ENCODE results near the gene CREB3L2.

DNA sequence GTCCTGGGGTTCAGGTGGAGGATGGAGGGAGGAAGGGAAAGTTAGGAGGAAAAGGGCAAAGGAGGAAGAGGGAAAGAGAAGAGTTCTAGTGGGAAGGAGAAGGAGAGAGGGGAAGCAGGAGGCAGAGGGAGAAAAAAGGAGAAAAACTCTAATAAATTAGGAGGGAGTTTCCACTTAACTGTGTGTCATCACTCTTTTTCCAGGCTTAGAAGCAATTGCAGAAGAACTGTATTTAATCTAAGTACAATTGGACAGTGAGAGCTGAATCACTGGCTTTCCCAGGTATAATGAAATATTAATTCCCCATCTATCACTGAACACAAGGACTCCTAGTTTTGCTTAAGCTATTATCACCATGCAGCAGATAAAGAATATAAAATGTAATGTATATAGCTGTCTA, 76.8 kb downstream of the CREB3L2 start:
- TF ChIP-seq SP1 (IDR thresholded peaks at IDR 0.05) (no peak), FOXK2 (IDR thresholded peaks at IDR 0.05) (no peak), CTBP1 (IDR thresholded peaks at IDR 0.05; ENCODE audit: borderline replicate concordance) (no peak), ARNT (IDR thresholded peaks at IDR 0.05) (no peak), SUZ12 (IDR thresholded peaks at IDR 0.05) (no peak), ZNF384 (IDR thresholded peaks at IDR 0.05) (no peak), NFRKB (IDR thresholded peaks at IDR 0.05) (no peak), BHLHE40 (IDR thresholded peaks at IDR 0.05; ENCODE audit: borderline replicate concordance) (no peak), FOXA1 (IDR thresholded peaks at IDR 0.05) (no peak), L3MBTL2 (conservative IDR thresholded peaks at IDR 0.05) (no peak)

All from HEK293T (cell line).